RPMI8226 (cell line): Measurements from ENCODE around the gene ATOH1.

Experiments used
- DNase-seq: peaks from one replicate; pipeline ENCODE4 v3.0.0-alpha.2; 2015

Gene ATOH1

GRCh38 chr4:93835929-93836328 is 7.4 kb downstream of the ATOH1 start:
- DNase-seq = no peak

GRCh38 chr4:93839704-93840103 is 11.2 kb downstream of the ATOH1 start:
- no peak for DNase-seq

GRCh38 chr4:93841803-93842345 is 13.3 kb downstream of the ATOH1 start:
- DNase-seq = no peak

- DNase-seq = no peak
Observed at GRCh38 chr4:93842601-93843252, 14.2 kb downstream of the ATOH1 start.

- no peak for DNase-seq
Observed at GRCh38 chr4:93843772-93844171, 15.2 kb downstream of the ATOH1 start.

- DNase-seq = no peak
Observed at GRCh38 chr4:93852680-93853079, 24.1 kb downstream of the ATOH1 start.

- no peak for DNase-seq
Observed at GRCh38 chr4:93855926-93856325, 27.4 kb downstream of the ATOH1 start.

GRCh38 chr4:93865650-93866049 is 37.1 kb downstream of the ATOH1 start:
- DNase-seq = no peak

- DNase-seq = no peak
Observed at GRCh38 chr4:93867416-93868001, 39.0 kb downstream of the ATOH1 start.

- no peak for DNase-seq
Observed at GRCh38 chr4:93870876-93871458, 42.4 kb downstream of the ATOH1 start.

- DNase-seq = no peak
Observed at GRCh38 chr4:93876754-93877153, 48.2 kb downstream of the ATOH1 start.

- no peak for DNase-seq
Observed at GRCh38 chr4:93878566-93878965, 50.0 kb downstream of the ATOH1 start.

- DNase-seq = no peak
Observed at GRCh38 chr4:93879919-93880318, 51.4 kb downstream of the ATOH1 start.
